ENCODE data around the gene MTERF2. TPM values are rescaled to one million over a fixed set of nuclear protein-coding genes. Genes with fewer than 3 reads are reported as not detected.

The MTERF2 gene
- total and polyA plus RNA-seq, 2 of the 13 experiments (the other 11 are each of a cell fraction or from before 2014, with no cell fraction given) = 8.0 to 11.6 TPM

- Histone ChIP-seq H3K9ac (ENCODE audit: insufficient read depth, low read depth, low read length) (no peak overlapping the region), H3K36me3 (replicated peaks in 1 of 2; ENCODE audit: control insufficient read depth in 1 of 2, insufficient read depth in 2 of 2, low read length in 2 of 2) (no peaks in the 10 kb centered on the region), H3K79me2 (ENCODE audit: insufficient read depth, low read length) (no peaks in the 10 kb centered on the region), H2AFZ (ENCODE audit: low read length) (no peak overlapping the region), H3K4me2 (ENCODE audit: low read depth, low read length) (no peak overlapping the region), H4K20me1 (ENCODE audit: insufficient read depth, low read length) (no peaks in the 10 kb centered on the region), H3K9me3 (ENCODE audit: low read length) (peaks cover 19% of the 10 kb centered on the region), H3K4me1 (ENCODE audit: insufficient read depth, low read length) (peaks cover 12% of the 10 kb centered on the region), H3K4me3 (replicated peaks in 1 of 3; ENCODE audit: insufficient read depth in 1 of 3, low read depth in 2 of 3, low read length in 3 of 3) (no peak overlapping the region), H3K27me3 (ENCODE audit: control insufficient read depth in 1 of 2, insufficient read depth in 2 of 2, low read length in 2 of 2) (peaks cover 0 to 6% of the 10 kb centered on the region in 2 experiments; a peak in 1 of 5 replicates), H3K27ac (ENCODE audit: extremely low read length, insufficient read depth, low read length) (no peak overlapping the region)
- no TSS peak for BruUV-seq (replicated peaks)
- FAIRE-seq = no peak
- POLR2A ChIA-PET = no interaction called here
- CTCF ChIA-PET (ENCODE audit: low intra/inter-chr PET ratio, low total read pairs) = no interaction called here
- WGBS (ENCODE audit: low lambda C conversion rate) = 4% methylated on average over 1 of the region's 1 CpG
- DNase-seq (ENCODE audit: low spot score) = no peak
- no peak for TF ChIP-seq ZBTB3 (CRISPR knock-in tag; IDR thresholded peaks at IDR 0.05; ENCODE audit: borderline replicate concordance, low read depth)
- TF ChIP-seq HOXA9 (CRISPR knock-in tag; IDR thresholded peaks at IDR 0.05; ENCODE audit: borderline replicate concordance) = no peak
- no peak for TF ChIP-seq ZNF557 (CRISPR knock-in tag; IDR thresholded peaks at IDR 0.05)
- TF ChIP-seq FOXJ3 (CRISPR knock-in tag; IDR thresholded peaks at IDR 0.05; ENCODE audit: borderline replicate concordance) = no peak
- no peak for TF ChIP-seq KAT2B (IDR thresholded peaks at IDR 0.05; ENCODE audit: borderline replicate concordance, low read depth, low read length)
- no peak for TF ChIP-seq JUNB (CRISPR knock-in tag; IDR thresholded peaks at IDR 0.05; ENCODE audit: borderline replicate concordance)
- TF ChIP-seq NFIC (IDR thresholded peaks at IDR 0.05; ENCODE audit: low read length) = no peak
- no peak for TF ChIP-seq ZNF691 (CRISPR knock-in tag; IDR thresholded peaks at IDR 0.05; ENCODE audit: borderline replicate concordance, low read depth)
- intact Hi-C loops (cut with micrococcal nuclease; ENCODE audit: unreplicated experiment) (no loop called here), in situ Hi-C loops (cut with HindIII; ENCODE audit: extremely low pct_ligation_motif_present, low pct_unique_long_range_greater_than_20kb) (no loop called here)
- ATAC-seq = no peak
Observed at GRCh38 chr12:106945261-106945851, 41.6 kb downstream of the MTERF2 start.
